GM23338 (cell line): ENCODE measurements around the gene SYT17. TPM values are rescaled to one million over a fixed set of nuclear protein-coding genes. Genes with fewer than 3 reads are reported as not detected.

Source experiments
- CTCF ChIP-seq, 2 experiments: fragments of 200-600 bp in 1 of 2; sonication (generic) in 1 of 2; conservative IDR thresholded peaks; 2 replicates each; pipeline versions ENCODE4 v1.5.1 to v1.6.1; 2016 to 2017; ENCODE audit warnings: antibody characterized with exemption in 2 of 2, low read depth in 2 of 2, mild to moderate bottlenecking in 2 of 2, moderate library complexity in 1 of 2
- ETS1 ChIP-seq: IDR thresholded peaks from 2 replicates; pipeline ENCODE4 v1.6.1; 2016; ENCODE audit warnings: antibody characterized with exemption
- JUNB ChIP-seq: IDR thresholded peaks from one replicate; pipeline ENCODE4 v1.6.1; 2016; ENCODE audit warnings: antibody characterized with exemption; ENCODE audit not compliant: unreplicated experiment
- REST ChIP-seq: IDR thresholded peaks from one replicate; pipeline ENCODE4 v1.6.1; 2018; ENCODE audit warnings: antibody characterized with exemption; ENCODE audit not compliant: unreplicated experiment
- ZNF114 ChIP-seq: fragments of 250-450 bp; sonication (Bioruptor Pico); IDR thresholded peaks from 2 replicates; pipeline ENCODE4 v1.5.0; 2020; ENCODE audit warnings: mild to moderate bottlenecking, moderate library complexity
- ZNF462 ChIP-seq: fragments of 250-450 bp; sonication (Bioruptor Pico); IDR thresholded peaks from 2 replicates; pipeline ENCODE4 v1.5.0; 2020; ENCODE audit warnings: mild to moderate bottlenecking, moderate library complexity
- polyA plus RNA-seq: library from polyadenylated mRNA; unstranded; fragments of >200 nt; fragmentation: Nextera tagmentation; extraction: Ambion mirVana; gene quantifications from 2 replicates; pipeline ENCODE4 v1.2.1, GENCODE V29; 2016
- total RNA-seq: library from RNA; depleted of rRNA; stranded (reverse); fragments of >200 nt; shearing (Covaris generic); gene quantifications from 2 replicates; pipeline ENCODE4 v1.2.3, GENCODE V29; 2014

Gene SYT17
- total and polyA plus RNA-seq, 2 experiments from 2014 or later = 5.3 to 9.5 TPM

- no peak for TF ChIP-seq ZNF462 (CRISPR knock-in tag)
- no peak for TF ChIP-seq ETS1
- no peak for TF ChIP-seq REST
- TF ChIP-seq JUNB = no peak
- no peak for TF ChIP-seq CTCF (conservative IDR thresholded peaks at IDR 0.05; ENCODE audit: low read depth in 2 of 2)
- TF ChIP-seq ZNF114 (CRISPR knock-in tag) = no peak
Observed at GRCh38 chr16:19215705-19216104, 47.7 kb downstream of the SYT17 start (continued).
